ENCODE measurements around the gene PFDN4. TPM values are rescaled to one million over a fixed set of nuclear protein-coding genes. Genes with fewer than 3 reads are reported as not detected.

The PFDN4 gene
- total and polyA plus RNA-seq, 2 of the 4 experiments (the other 2 are of a cell fraction), result 14.9 to 93.2 TPM

DNA sequence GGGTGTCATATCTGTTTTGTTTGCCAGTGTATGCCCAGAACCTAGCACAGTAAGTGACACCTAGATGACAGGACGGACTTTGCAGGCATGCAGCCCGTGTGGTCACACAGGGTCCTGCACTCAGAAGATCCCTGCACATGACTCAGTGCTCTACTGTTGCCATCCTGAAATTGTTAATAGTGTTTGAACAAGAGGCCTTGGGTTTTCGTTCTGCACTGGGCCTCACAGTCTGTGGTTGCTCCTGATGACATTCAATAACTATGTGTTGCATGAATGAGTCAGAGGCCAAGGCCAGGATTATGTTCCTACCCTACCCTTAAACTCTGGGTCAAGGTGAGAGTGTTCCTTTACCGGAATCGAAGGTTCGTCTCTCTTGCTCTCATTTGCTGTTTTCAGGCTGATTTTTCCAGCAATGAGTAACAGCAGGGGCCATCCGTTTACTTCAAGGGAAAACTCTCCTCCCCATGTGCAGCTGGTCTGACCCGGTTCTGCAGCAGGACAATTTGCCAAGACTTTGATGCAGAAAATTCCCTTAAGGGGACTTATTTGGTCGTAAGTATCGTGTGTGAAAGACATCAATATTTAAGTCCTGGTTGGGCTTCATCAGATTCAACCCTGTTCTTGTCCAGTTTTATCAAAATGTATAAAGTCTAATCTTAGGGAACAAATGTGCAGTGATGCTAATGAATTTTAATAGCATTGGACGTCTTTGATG is 13.0 kb upstream of the PFDN4 start:
- H3K14ac ChIP-seq (replicated peaks; ENCODE audit: low read depth, low read length), result no peak overlapping the region
- in situ Hi-C loops (cut with MboI; ENCODE audit: low sequenced_read_pairs) (loop anchor here (5.0 to 25.0 kb wide), 2 partner anchors 93 to 208 kb away; no protein-coding TSS in a partner anchor), intact Hi-C loops (cut with micrococcal nuclease) (loop anchor here (5.0 kb wide), 3 partner anchors 48 to 618 kb away; no protein-coding TSS in a partner anchor), dilution Hi-C loops (cut with HindIII; ENCODE audit: low sequenced_read_pairs, unreplicated experiment) (loop anchor here (25.0 kb wide), 1 partner anchor 108 kb away; no protein-coding TSS in a partner anchor)
- H3K4me3 ChIP-seq (ENCODE audit: insufficient read depth, low read depth, low read length), result no peak overlapping the region
- no peak overlapping the region for H3K23ac ChIP-seq (ENCODE audit: low read depth, low read length)
- no peak overlapping the region for H3K56ac ChIP-seq (ENCODE audit: extremely low read depth, insufficient read depth, low read length)
- peak; percentile 50 for ATAC-seq (ENCODE audit: low read depth)
- H3K27ac ChIP-seq (ENCODE audit: insufficient read depth, low read length), result no peak overlapping the region
- ChIA-PET CTCF (interaction anchor here (0.6 to 3.2 kb wide), 3 partner anchors 92 to 111 kb away, joined by 3 to 17 read pairs (median 3); no protein-coding TSS in a partner anchor), POLR2A (ENCODE audit: unreplicated experiment) (no interaction called here)
- no TSS peak for BruUV-seq (replicated peaks)
- H3K9me1 ChIP-seq (ENCODE audit: insufficient read depth, low read length), result peaks cover 5% of the 10 kb centered on the region; the same call in 1 of the 2 replicates
- no peak overlapping the region for H2AK5ac ChIP-seq (ENCODE audit: low read depth, low read length)
- H2BK15ac ChIP-seq (ENCODE audit: low read depth, low read length), result no peak overlapping the region
- no peak overlapping the region for H2AK9ac ChIP-seq (replicated peaks; ENCODE audit: low read depth, low read length, poor library complexity)
- no peak overlapping the region for H3K9ac ChIP-seq (ENCODE audit: low read depth, low read length)
- no peaks in the 10 kb centered on the region for H3K4me1 ChIP-seq (ENCODE audit: control insufficient read depth, insufficient read depth, low read length)
- 56% methylated on average over 3 of the region's 11 CpGs; no CpG with 5 or more reads in 1 of the 2 experiments for WGBS, 2 experiments (ENCODE audit: extremely low coverage in 2 of 2, insufficient read length in 1 of 2)
- no peak overlapping the region for H2AFZ ChIP-seq (replicated peaks; ENCODE audit: low read length, poor library complexity)
- H3K79me1 ChIP-seq (ENCODE audit: low read depth in 1 of 2, low read length in 2 of 2), result no peaks in the 10 kb centered on the region
- H4K5ac ChIP-seq (ENCODE audit: low read depth, low read length), result no peak overlapping the region
- H2BK120ac ChIP-seq (ENCODE audit: low read depth, low read length), result no peak overlapping the region
- no peaks in the 10 kb centered on the region for H3K9me3 ChIP-seq (ENCODE audit: control insufficient read depth, insufficient read depth, low read length)
- peak; percentile 3 for DNase-seq
- no peak overlapping the region for H3K4ac ChIP-seq (ENCODE audit: low read depth, low read length)
- no peaks in the 10 kb centered on the region for H3K36me3 ChIP-seq (ENCODE audit: control insufficient read depth, insufficient read depth, low read length)
- H2BK20ac ChIP-seq (ENCODE audit: low read depth, low read length), result no peak overlapping the region
- H4K91ac ChIP-seq (ENCODE audit: insufficient read depth, low read depth, low read length), result no peak overlapping the region
- no peak overlapping the region for H3K4me2 ChIP-seq (ENCODE audit: low read depth, low read length)
- no peaks in the 10 kb centered on the region for H4K20me1 ChIP-seq (ENCODE audit: insufficient read depth, low read length)
- no peak overlapping the region for H3K18ac ChIP-seq (ENCODE audit: low read depth, low read length)
- H4K8ac ChIP-seq (ENCODE audit: low read depth in 2 of 2, low read length in 2 of 2), result no peak overlapping the region
- peaks cover 9% of the 10 kb centered on the region; the same call in 1 of the 2 replicates for H3K27me3 ChIP-seq (ENCODE audit: control insufficient read depth, insufficient read depth, low read length)
- TF ChIP-seq MXI1 (IDR thresholded peaks at IDR 0.05; ENCODE audit: borderline replicate concordance, low read depth, low read length) (no peak), RFX5 (IDR thresholded peaks at IDR 0.05; ENCODE audit: low read depth, low read length) (no peak), CEBPB (IDR thresholded peaks at IDR 0.05; ENCODE audit: low read depth, low read length) (no peak), MAFK (IDR thresholded peaks at IDR 0.05; ENCODE audit: low read depth, low read length) (no peak), MAZ (IDR thresholded peaks at IDR 0.05; ENCODE audit: borderline replicate concordance, low read depth, low read length) (no peak), RAD21 (IDR thresholded peaks at IDR 0.05; ENCODE audit: low read length) (no peak), NFE2L2 (IDR thresholded peaks at IDR 0.05; ENCODE audit: low read depth, low read length) (no peak), CHD1 (IDR thresholded peaks at IDR 0.05; ENCODE audit: low read depth, low read length) (no peak), SMC3 (IDR thresholded peaks at IDR 0.05; ENCODE audit: low read depth, low read length) (no peak), FOS (IDR thresholded peaks at IDR 0.05; ENCODE audit: low read depth, low read length) (no peak)
- TF ChIP-seq, protein P1, sequence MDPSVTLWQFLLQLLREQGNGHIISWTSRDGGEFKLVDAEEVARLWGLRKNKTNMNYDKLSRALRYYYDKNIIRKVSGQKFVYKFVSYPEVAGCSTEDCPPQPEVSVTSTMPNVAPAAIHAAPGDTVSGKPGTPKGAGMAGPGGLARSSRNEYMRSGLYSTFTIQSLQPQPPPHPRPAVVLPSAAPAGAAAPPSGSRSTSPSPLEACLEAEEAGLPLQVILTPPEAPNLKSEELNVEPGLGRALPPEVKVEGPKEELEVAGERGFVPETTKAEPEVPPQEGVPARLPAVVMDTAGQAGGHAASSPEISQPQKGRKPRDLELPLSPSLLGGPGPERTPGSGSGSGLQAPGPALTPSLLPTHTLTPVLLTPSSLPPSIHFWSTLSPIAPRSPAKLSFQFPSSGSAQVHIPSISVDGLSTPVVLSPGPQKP (IDR thresholded peaks at IDR 0.05; ENCODE audit: borderline replicate concordance, low read depth, low read length), result no peak
- TF ChIP-seq, protein P2, sequence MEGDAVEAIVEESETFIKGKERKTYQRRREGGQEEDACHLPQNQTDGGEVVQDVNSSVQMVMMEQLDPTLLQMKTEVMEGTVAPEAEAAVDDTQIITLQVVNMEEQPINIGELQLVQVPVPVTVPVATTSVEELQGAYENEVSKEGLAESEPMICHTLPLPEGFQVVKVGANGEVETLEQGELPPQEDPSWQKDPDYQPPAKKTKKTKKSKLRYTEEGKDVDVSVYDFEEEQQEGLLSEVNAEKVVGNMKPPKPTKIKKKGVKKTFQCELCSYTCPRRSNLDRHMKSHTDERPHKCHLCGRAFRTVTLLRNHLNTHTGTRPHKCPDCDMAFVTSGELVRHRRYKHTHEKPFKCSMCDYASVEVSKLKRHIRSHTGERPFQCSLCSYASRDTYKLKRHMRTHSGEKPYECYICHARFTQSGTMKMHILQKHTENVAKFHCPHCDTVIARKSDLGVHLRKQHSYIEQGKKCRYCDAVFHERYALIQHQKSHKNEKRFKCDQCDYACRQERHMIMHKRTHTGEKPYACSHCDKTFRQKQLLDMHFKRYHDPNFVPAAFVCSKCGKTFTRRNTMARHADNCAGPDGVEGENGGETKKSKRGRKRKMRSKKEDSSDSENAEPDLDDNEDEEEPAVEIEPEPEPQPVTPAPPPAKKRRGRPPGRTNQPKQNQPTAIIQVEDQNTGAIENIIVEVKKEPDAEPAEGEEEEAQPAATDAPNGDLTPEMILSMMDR (conservative IDR thresholded peaks at IDR 0.05; ENCODE audit: low read depth, low read length), result no peak
- TF ChIP-seq, protein P3, sequence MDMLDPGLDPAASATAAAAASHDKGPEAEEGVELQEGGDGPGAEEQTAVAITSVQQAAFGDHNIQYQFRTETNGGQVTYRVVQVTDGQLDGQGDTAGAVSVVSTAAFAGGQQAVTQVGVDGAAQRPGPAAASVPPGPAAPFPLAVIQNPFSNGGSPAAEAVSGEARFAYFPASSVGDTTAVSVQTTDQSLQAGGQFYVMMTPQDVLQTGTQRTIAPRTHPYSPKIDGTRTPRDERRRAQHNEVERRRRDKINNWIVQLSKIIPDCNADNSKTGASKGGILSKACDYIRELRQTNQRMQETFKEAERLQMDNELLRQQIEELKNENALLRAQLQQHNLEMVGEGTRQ (IDR thresholded peaks at IDR 0.05; ENCODE audit: low read depth, low read length), result no peak
- no peak overlapping the region for H2BK5ac ChIP-seq (ENCODE audit: low read depth, low read length, poor library complexity, severe bottlenecking)
